GM12878 (cell line): ENCODE results near the gene MEIS2. TPM values are rescaled to one million over a fixed set of nuclear protein-coding genes. Genes with fewer than 3 reads are reported as not detected.

Experiments used
- ATAC-seq: fragments of 200-7000 bp; cut with Tn5 transposase; 3 replicates; pipeline ENCODE4 v1.9.1; 2020; ENCODE audit warnings: mild to moderate bottlenecking, moderate library complexity
- BruUV-seq: library from RNA; stranded (reverse); fragments of 400-500 nt; replicated peaks from 2 replicates; lab custom pipeline; 2021; lab: Mats Ljungman, UMichigan
- CTCF ChIA-PET: fragments of 300-600 bp; sonication (Branson Sonifier 250); formaldehyde crosslinking; extraction: SDS; loops from one replicate; lab custom pipeline; 2021; ENCODE audit warnings: inconsistent platforms; lab: Yijun Ruan, JAX
- POLR2A ChIA-PET: fragments of 350-600 bp; formaldehyde crosslinking; extraction: SDS; loops from one replicate; lab custom pipeline; 2021; ENCODE audit warnings: inconsistent platforms; lab: Charles Lee
- RAD21 ChIA-PET: fragments of 300-600 bp; sonication (Branson Sonifier 250); formaldehyde crosslinking; loops from one replicate; lab custom pipeline; 2023; ENCODE audit warnings: antibody characterized with exemption; ENCODE audit not compliant: unreplicated experiment; lab: Charles Lee
- SMC1A ChIA-PET: fragments of 300-600 bp; sonication (Branson Sonifier 250); formaldehyde crosslinking; loops from one replicate; lab custom pipeline; 2023; ENCODE audit not compliant: unreplicated experiment, uncharacterized antibody; lab: Charles Lee
- DNase-seq: peaks from one replicate; pipeline ENCODE4 v3.0.0-alpha.2; 2011; ENCODE audit warnings: low read depth, low spot score
- FAIRE-seq: peaks from 3 replicates; lab custom pipeline; 2011; peaks lifted over from hg19 to GRCh38; lab: Jason Lieb, UNC
- H2AFZ ChIP-seq: 2 replicates; pipeline ENCODE4 v1.6.0; 2011; ENCODE audit warnings: low read depth, low read length, control low read depth; ENCODE audit not compliant: control insufficient read depth
- H3K27ac ChIP-seq: 2 replicates; pipeline ENCODE4 v1.5.1; 2011; ENCODE audit warnings: control low read depth; ENCODE audit not compliant: control insufficient read depth, insufficient read depth
- H3K27me3 ChIP-seq, 2 experiments: replicated peaks in 1 of 2; 2 replicates each; pipeline versions ENCODE4 v1.6.0 to v1.6.1; 2011; ENCODE audit warnings: low read length in 1 of 2; ENCODE audit not compliant: control insufficient read depth in 2 of 2, insufficient read depth in 2 of 2
- H3K36me3 ChIP-seq, 2 experiments: 2 replicates each; pipeline ENCODE4 v1.5.1; 2011; ENCODE audit warnings: low read length in 1 of 2; ENCODE audit not compliant: control insufficient read depth in 2 of 2, insufficient read depth in 2 of 2
- H3K4me1 ChIP-seq: 2 replicates; pipeline ENCODE4 v1.6.1; 2011; ENCODE audit warnings: mild to moderate bottlenecking, low read length, moderate library complexity, mixed read lengths; ENCODE audit not compliant: control insufficient read depth, insufficient read depth
- H3K4me2 ChIP-seq: 2 replicates; pipeline ENCODE4 v1.6.0; 2011; ENCODE audit warnings: control low read depth; ENCODE audit not compliant: control insufficient read depth, insufficient read depth
- H3K4me3 ChIP-seq: fragments of 200-600 bp; sonication (generic); 2 replicates; pipeline ENCODE4 v1.5.1; 2016
- H3K79me2 ChIP-seq: 2 replicates; pipeline ENCODE4 v1.6.0; 2011; ENCODE audit warnings: low read length; ENCODE audit not compliant: control insufficient read depth, insufficient read depth
- H3K9ac ChIP-seq: 2 replicates; pipeline ENCODE4 v1.8.0; 2011; ENCODE audit warnings: low read length, control low read depth, mixed read lengths; ENCODE audit not compliant: control insufficient read depth, insufficient read depth
- H3K9me3 ChIP-seq: replicated peaks from 3 replicates; pipeline ENCODE4 v1.5.1; 2011; ENCODE audit warnings: mild to moderate bottlenecking, low read length; ENCODE audit not compliant: control insufficient read depth, insufficient read depth
- H4K20me1 ChIP-seq: 2 replicates; pipeline ENCODE4 v1.6.0; 2011; ENCODE audit not compliant: control insufficient read depth, insufficient read depth
- CBFB ChIP-seq: IDR thresholded peaks from 2 replicates; pipeline ENCODE4 v1.6.1; 2016; ENCODE audit warnings: antibody characterized with exemption, low read depth
- GABPA ChIP-seq: IDR thresholded peaks from 2 replicates; pipeline ENCODE4 v1.6.1; 2014; ENCODE audit warnings: antibody characterized with exemption, low read depth, mild to moderate bottlenecking, inconsistent platforms
- POLR2AphosphoS2 ChIP-seq: IDR thresholded peaks from 2 replicates; pipeline ENCODE4 v1.6.1; 2011; ENCODE audit warnings: low read depth, mild to moderate bottlenecking, low read length, improper control_type of control experiment, moderate library complexity
- SP1 ChIP-seq: IDR thresholded peaks from one replicate; pipeline ENCODE4 v1.6.1; 2011; ENCODE audit warnings: low read depth, low read length
- TCF7 ChIP-seq: IDR thresholded peaks from 2 replicates; pipeline ENCODE4 v1.6.1; 2014; ENCODE audit warnings: antibody characterized with exemption, borderline replicate concordance
- WGBS: methylation state at CpG from one replicate; pipeline ENCODE4 v1.1.6; 2016; ENCODE audit warnings: low lambda C conversion rate; ENCODE audit not compliant: insufficient replicate concordance, insufficient coverage; ENCODE audit errors: missing lambda C conversion rate; 5-methylcytosine and 5-hydroxymethylcytosine counted together
- in situ Hi-C: fragments of 300-500 bp; cut with MboI; formaldehyde crosslinking; loops from 9 replicates; pipeline ENCODE4 v1.14.3; 2018; ENCODE audit warnings: mixed read lengths
- intact Hi-C: fragments of 100-400 bp; cut with micrococcal nuclease; formaldehyde crosslinking; loops from one replicate; pipeline ENCODE4 v1.14.2; 2022; ENCODE audit not compliant: unreplicated experiment
- polyA plus RNA-seq, 11 experiments: library from polyadenylated mRNA; depleted of rRNA in 4 of 11; unstranded in 6 of 11; stranded (reverse) in 5 of 11; fragments of >200 nt; fragmentation: Nextera tagmentation in 4 of 11; fragmentation: Illumina TruSeq in 1 of 11; extraction: Ambion mirVana in 4 of 11; extraction: Trizol in 1 of 11; gene quantifications; 1 replicate in 1 of 11; 2 replicates in 10 of 11; pipeline versions ENCODE4 v1.2.1 to v1.2.3, GENCODE V29; 2011 to 2016; ENCODE audit warnings: inconsistent platforms in 2 of 11, missing spikeins in 2 of 11, low read depth in 1 of 11
- total RNA-seq, 4 experiments: library from RNA; depleted of rRNA in 3 of 4; stranded (reverse); fragments of >200 nt in 3 of 4; fragmentation: Illumina TruSeq in 1 of 4; extraction: Trizol in 1 of 4; gene quantifications; 2 replicates each; pipeline versions ENCODE4 v1.2.1 to v1.2.3, GENCODE V29; 2013 to 2021
- TF ChIP-seq, protein P1 (sequence below): fragments of 450-650 bp; IDR thresholded peaks from 2 replicates; pipeline ENCODE4 v1.6.1; 2017; ENCODE audit warnings: borderline replicate concordance
- TF ChIP-seq, protein P2 (sequence below): fragments of 150-350 bp; IDR thresholded peaks from 2 replicates; pipeline ENCODE4 v1.6.1; 2014; ENCODE audit warnings: mild to moderate bottlenecking, low read depth, low read length

MEIS2 gene
- total and polyA plus RNA-seq, 10 of the 15 experiments (the other 5 are each of a cell fraction or from before 2014, with no cell fraction given), result 9.2 to 54.0 (median 20.4) TPM

DNA sequence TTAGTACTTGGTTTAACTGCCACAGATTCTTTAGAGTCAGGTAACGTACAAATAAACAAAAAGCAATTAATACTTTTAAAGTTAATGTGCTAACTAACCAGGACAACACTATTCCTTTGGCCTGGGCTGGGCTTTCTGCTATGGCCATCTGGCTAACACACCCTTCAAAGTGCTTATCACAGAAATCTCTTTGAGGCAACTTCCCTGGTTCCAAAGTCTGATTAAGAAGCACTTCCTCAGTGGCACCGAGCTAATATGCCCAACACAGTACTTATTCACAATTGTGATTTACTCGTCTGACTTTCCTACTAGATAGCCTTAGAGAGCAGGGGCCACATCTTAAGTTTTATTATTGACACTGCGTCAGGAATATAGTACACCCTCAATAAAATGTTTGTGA lies 191.4 kb downstream of the MEIS2 start (continued):
- TF ChIP-seq, protein P1, sequence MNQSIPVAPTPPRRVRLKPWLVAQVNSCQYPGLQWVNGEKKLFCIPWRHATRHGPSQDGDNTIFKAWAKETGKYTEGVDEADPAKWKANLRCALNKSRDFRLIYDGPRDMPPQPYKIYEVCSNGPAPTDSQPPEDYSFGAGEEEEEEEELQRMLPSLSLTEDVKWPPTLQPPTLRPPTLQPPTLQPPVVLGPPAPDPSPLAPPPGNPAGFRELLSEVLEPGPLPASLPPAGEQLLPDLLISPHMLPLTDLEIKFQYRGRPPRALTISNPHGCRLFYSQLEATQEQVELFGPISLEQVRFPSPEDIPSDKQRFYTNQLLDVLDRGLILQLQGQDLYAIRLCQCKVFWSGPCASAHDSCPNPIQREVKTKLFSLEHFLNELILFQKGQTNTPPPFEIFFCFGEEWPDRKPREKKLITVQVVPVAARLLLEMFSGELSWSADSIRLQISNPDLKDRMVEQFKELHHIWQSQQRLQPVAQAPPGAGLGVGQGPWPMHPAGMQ, result no peak
- TF ChIP-seq, protein P2, sequence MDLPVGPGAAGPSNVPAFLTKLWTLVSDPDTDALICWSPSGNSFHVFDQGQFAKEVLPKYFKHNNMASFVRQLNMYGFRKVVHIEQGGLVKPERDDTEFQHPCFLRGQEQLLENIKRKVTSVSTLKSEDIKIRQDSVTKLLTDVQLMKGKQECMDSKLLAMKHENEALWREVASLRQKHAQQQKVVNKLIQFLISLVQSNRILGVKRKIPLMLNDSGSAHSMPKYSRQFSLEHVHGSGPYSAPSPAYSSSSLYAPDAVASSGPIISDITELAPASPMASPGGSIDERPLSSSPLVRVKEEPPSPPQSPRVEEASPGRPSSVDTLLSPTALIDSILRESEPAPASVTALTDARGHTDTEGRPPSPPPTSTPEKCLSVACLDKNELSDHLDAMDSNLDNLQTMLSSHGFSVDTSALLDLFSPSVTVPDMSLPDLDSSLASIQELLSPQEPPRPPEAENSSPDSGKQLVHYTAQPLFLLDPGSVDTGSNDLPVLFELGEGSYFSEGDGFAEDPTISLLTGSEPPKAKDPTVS, result no peak

DNA sequence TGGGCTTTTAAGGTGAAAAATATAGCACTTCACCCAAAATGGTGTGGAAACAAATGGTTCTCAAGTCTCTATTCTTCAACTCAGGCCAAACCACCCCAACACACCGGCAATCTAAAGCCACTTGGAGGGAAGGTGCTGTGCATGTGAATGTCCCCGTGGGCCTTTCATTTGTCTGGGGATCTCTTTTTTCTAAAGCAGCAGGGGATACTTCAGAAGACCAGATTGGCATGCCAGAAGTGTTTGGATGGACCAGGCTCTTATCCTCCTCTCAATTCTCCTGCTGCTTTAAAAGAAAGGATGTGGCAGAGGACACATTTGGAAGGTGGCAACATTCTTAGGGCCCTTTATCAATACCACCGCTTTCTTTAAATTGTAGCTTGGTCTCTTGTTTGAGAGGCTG lies 193.1 kb downstream of the MEIS2 start:
- Histone ChIP-seq H3K4me2 (no peak overlapping the region), H3K4me3 (no peak overlapping the region), H3K27ac (no peak overlapping the region), H3K4me1 (no peaks in the 10 kb centered on the region), H4K20me1 (no peaks in the 10 kb centered on the region), H3K9me3 (no peaks in the 10 kb centered on the region), H3K9ac (no peak overlapping the region), H3K79me2 (no peaks in the 10 kb centered on the region), H3K36me3 (no peaks in the 10 kb centered on the region), H2AFZ (no peak overlapping the region), H3K27me3 (no peaks in the 10 kb centered on the region)
- ChIA-PET CTCF (interaction anchor here (1.0 kb wide), 1 partner anchor 104 kb away, joined by 3 read pairs; no protein-coding TSS in a partner anchor), SMC1A (no interaction called here), RAD21 (no interaction called here), POLR2A (interaction anchor here (0.6 kb wide), 1 partner anchor 27 kb away, joined by 3 read pairs; no protein-coding TSS in a partner anchor)
- ATAC-seq (no peak), FAIRE-seq (no peak), DNase-seq (no peak)
- no peak for TF ChIP-seq POLR2AphosphoS2
- no peak for TF ChIP-seq TCF7
- TF ChIP-seq SP1, result no peak
- TF ChIP-seq GABPA, result no peak
- no peak for TF ChIP-seq CBFB
- in situ Hi-C loops, result no loop called here
- WGBS, result 89% methylated on average over 3 of the region's 3 CpGs
- intact Hi-C loops, result no loop called here
- no TSS peak for BruUV-seq
